ENCODE results near the gene LHX3.

LHX3 gene

GRCh38 chr9:136206602-136207275 is 1.8 kb upstream of the LHX3 start:
- no peaks in the 10 kb centered on the region for H3K9me3 ChIP-seq (ENCODE audit: insufficient read depth, low read depth, low read length)
- H2AFZ ChIP-seq (ENCODE audit: low read length) = no peak overlapping the region
- no peaks in the 10 kb centered on the region for H3F3A ChIP-seq (ENCODE audit: low read depth)
- H3K4me2 ChIP-seq (ENCODE audit: low read depth, low read length, poor library complexity, severe bottlenecking) = no peak overlapping the region
- TF ChIP-seq EZH2phosphoT487 (IDR thresholded peaks at IDR 0.05; ENCODE audit: borderline replicate concordance) (no peak), CTCF (conservative IDR thresholded peaks at IDR 0.05; ENCODE audit: low read length) (no peak)
- H3K27me3 ChIP-seq (ENCODE audit: insufficient read depth, low read length, poor library complexity, severe bottlenecking) = no peaks in the 10 kb centered on the region
- H3K4me1 ChIP-seq (ENCODE audit: insufficient read depth, low read length, poor library complexity, severe bottlenecking) = no peaks in the 10 kb centered on the region
- no peak overlapping the region for H3K9ac ChIP-seq (ENCODE audit: low read depth, low read length, poor library complexity, severe bottlenecking)
- no peak overlapping the region for H3K4me3 ChIP-seq (ENCODE audit: low read length, poor library complexity, severe bottlenecking)
- H3K79me2 ChIP-seq (ENCODE audit: insufficient read depth, low read length) = no peaks in the 10 kb centered on the region
- H4K20me1 ChIP-seq (ENCODE audit: insufficient read depth, low read length, poor library complexity, severe bottlenecking) = no peaks in the 10 kb centered on the region
- peaks cover 43% of the 10 kb centered on the region; the same call in 1 of the 2 replicates for H3K36me3 ChIP-seq (ENCODE audit: insufficient read depth, low read length)
- no peaks in the 10 kb centered on the region for H3K9me2 ChIP-seq (replicated peaks; ENCODE audit: low read depth, low read length)

- no peaks in the 10 kb centered on the region for H4K20me1 ChIP-seq (ENCODE audit: insufficient read depth, low read length, poor library complexity, severe bottlenecking)
- no peaks in the 10 kb centered on the region for H3K27me3 ChIP-seq (ENCODE audit: insufficient read depth, low read length, poor library complexity, severe bottlenecking)
- H3K9ac ChIP-seq (ENCODE audit: low read depth, low read length, poor library complexity, severe bottlenecking) = no peak overlapping the region
- H3K4me3 ChIP-seq (ENCODE audit: low read length, poor library complexity, severe bottlenecking) = no peak overlapping the region
- peaks cover 33% of the 10 kb centered on the region; the same call in 1 of the 2 replicates for H3K36me3 ChIP-seq (ENCODE audit: insufficient read depth, low read length)
- no peaks in the 10 kb centered on the region for H3K9me3 ChIP-seq (ENCODE audit: insufficient read depth, low read depth, low read length)
- no peaks in the 10 kb centered on the region for H3K4me1 ChIP-seq (ENCODE audit: insufficient read depth, low read length, poor library complexity, severe bottlenecking)
- no peaks in the 10 kb centered on the region for H3K9me2 ChIP-seq (replicated peaks; ENCODE audit: low read depth, low read length)
- no peaks in the 10 kb centered on the region for H3K79me2 ChIP-seq (ENCODE audit: insufficient read depth, low read length)
- H3F3A ChIP-seq (ENCODE audit: low read depth) = no peaks in the 10 kb centered on the region
- TF ChIP-seq CTCF (conservative IDR thresholded peaks at IDR 0.05; ENCODE audit: low read length) (no peak), EZH2phosphoT487 (IDR thresholded peaks at IDR 0.05; ENCODE audit: borderline replicate concordance) (no peak)
- H2AFZ ChIP-seq (ENCODE audit: low read length) = no peak overlapping the region
- H3K4me2 ChIP-seq (ENCODE audit: low read depth, low read length, poor library complexity, severe bottlenecking) = no peak overlapping the region
Measured at GRCh38 chr9:136205707-136205992, 722 bp upstream of the LHX3 start.

GRCh38 chr9:136204145-136204805 is 653 bp downstream of the LHX3 start:
- H3K79me2 ChIP-seq (ENCODE audit: insufficient read depth, low read length) = no peaks in the 10 kb centered on the region
- no peaks in the 10 kb centered on the region for H3K4me1 ChIP-seq (ENCODE audit: insufficient read depth, low read length, poor library complexity, severe bottlenecking)
- no peaks in the 10 kb centered on the region for H3K27me3 ChIP-seq (ENCODE audit: insufficient read depth, low read length, poor library complexity, severe bottlenecking)
- TF ChIP-seq EZH2phosphoT487 (IDR thresholded peaks at IDR 0.05; ENCODE audit: borderline replicate concordance) = no peak
- peaks cover 22% of the 10 kb centered on the region; the same call in 1 of the 2 replicates for H3K36me3 ChIP-seq (ENCODE audit: insufficient read depth, low read length)
- no peaks in the 10 kb centered on the region for H4K20me1 ChIP-seq (ENCODE audit: insufficient read depth, low read length, poor library complexity, severe bottlenecking)
- H3K4me3 ChIP-seq (ENCODE audit: low read length, poor library complexity, severe bottlenecking) = no peak overlapping the region
- H3F3A ChIP-seq (ENCODE audit: low read depth) = no peaks in the 10 kb centered on the region
- no peak overlapping the region for H3K4me2 ChIP-seq (ENCODE audit: low read depth, low read length, poor library complexity, severe bottlenecking)
- no peaks in the 10 kb centered on the region for H3K9me2 ChIP-seq (replicated peaks; ENCODE audit: low read depth, low read length)
- no peak overlapping the region for H3K9ac ChIP-seq (ENCODE audit: low read depth, low read length, poor library complexity, severe bottlenecking)
- H2AFZ ChIP-seq (ENCODE audit: low read length) = no peak overlapping the region
- H3K9me3 ChIP-seq (ENCODE audit: insufficient read depth, low read depth, low read length) = no peaks in the 10 kb centered on the region
